NCI-H1105 treated with DMSO at 0.1 percent for 48 hours (cell line): ENCODE measurements around the gene LLGL1.

ENCODE experiments used
- DNase-seq: peaks from one replicate; lab custom pipeline; 2025; lab: John Stamatoyannopoulos, UW

The LLGL1 gene

DNA sequence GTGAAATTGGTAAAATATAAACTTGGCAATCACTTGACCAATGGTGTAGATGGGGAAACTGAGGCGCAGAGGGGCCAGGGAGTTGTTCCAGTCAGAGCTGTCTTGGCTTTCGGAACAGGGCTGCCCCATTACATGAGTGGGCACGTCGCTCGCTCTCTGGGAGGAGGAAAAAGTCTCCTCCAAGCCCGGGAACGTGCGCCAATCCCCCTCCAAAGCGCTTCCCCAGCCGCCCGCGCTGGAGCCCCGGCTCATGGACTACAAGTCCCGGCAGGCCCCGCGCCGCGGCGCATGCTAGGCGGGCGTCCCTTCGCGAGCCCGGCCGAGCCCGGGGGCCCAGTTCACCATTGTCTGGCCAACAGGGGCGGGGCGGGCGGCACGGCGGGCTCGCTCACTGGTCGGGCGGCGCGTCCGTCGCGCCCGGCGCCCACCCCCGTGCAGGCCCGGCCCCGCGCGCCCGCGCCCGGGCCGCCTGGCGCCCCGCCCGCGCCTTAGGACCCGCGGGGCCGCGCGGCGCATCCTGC is at the start of gene LLGL1:
LLGL1 (plus strand) TSS at position 515 of the 521 bp plus-strand sequence. CDS start 48 bp downstream, outside the sequence.
- DNase-seq: peak; percentile 94

DNA sequence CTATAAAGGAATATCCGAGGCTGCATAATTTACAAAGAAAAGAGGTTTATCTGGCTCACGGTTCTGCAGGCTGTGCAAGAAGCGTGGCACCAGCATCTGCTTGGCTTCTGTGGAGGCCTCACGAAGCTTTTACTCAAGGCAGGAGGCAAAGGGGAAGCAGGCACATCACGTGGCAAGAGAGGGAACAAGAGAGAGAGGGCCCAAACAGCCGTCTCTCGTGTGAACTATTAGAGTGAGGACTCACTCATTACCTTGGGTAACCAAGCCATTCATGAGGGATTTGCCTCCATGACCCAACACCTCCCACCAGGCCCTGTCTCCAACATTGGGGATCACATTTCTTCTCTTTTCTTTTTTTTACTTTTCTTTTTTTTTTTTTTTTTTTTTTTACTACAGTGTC is 49.3 kb upstream of the LLGL1 start:
- DNase-seq: no peak

DNA sequence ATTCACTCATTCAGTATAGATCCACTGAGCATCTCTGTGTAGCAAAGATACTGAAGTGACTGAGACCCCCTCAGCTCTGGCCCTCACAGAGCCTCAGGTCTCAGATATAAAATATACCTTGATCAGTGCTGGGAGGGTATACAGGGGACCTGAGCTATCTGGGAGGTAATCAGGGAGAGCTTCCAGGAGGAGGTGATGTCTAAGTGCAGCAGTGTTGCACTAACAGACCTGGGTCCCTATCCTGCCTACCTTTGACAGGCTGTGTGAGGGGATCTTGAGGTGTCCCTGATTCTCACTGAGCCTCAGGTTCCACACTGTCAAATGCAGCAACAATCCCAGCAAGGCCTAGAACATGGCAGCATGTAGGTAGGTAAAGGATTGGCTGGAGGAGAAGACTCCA is 48.3 kb upstream of the LLGL1 start:
- DNase-seq: no peak

DNA sequence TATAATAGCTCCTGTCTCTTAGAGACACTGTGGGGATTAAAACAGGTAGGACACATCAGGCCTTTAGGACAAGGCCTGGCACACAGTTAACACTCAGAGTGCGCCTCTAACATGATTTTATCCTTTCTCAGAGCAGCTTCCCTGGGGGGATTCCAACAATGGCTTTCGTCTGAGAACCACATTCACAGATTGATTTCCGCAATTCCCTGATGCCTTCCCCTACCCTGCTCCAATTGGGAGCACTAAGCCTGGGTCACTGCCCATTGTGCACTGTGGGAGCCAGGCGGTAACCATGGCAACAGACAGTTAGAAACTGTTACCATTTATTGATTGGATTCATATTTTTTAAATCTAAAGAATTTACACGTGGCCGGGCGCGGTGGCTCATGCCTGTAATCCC is 47.7 kb upstream of the LLGL1 start:
- no peak for DNase-seq

DNA sequence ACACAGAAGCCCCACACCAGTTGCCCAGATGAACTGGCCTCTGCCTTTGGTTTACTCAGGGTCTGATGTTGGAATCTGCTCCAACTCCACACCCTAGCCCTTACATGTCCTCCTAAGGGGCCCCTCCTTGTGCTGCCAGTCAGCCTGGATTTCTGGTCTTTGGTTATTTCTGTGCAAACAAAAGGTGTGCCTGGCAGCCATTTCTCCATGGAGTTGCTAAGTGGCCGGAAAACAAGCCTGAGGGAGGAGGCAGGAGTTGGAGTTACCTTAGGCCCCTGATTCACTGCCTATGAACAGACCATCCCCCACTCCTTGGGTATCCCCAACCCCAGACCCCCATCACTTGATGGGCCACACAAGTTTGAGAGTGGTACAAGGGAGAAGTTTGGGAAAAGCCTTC is 46.2 kb upstream of the LLGL1 start:
- no peak for DNase-seq

DNA sequence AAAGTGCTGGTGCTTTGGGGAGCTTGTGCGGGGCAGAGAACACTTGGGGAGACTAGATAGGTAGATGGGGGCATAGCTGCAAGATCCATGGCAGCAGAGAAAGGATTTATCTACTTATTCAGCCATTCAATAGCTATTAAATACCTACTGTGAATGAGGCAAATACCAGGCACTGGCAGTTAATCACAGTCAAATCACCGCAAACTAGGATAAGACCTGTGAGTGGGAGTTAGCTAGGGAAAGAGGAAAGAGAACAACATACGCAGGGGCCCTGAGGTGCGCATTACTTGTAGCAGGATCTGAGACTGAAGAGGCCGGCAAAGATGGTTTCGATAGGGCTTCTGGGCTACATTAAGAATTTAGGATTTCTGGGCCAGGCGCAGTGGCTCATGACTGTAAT is 45.6 kb upstream of the LLGL1 start:
- no peak for DNase-seq

DNA sequence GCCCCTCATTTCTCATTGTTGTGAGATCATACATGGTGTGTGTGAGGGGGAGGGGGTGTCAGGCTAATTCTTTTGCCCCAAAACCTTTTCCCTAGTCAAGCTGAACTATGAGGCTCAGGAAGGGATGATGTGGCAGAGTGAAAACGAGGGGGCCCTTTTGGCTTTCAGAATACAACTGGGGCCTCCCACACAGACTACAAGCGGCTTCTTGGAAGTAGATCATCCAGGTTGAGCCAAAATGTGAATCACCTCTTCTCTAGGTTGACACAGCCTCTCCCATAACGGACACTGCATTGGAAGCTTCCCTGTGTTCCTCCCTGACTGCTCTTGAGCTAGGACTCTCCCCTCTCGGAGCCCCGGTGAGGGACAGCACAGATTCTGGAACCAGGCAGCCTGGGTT is 44.1 kb upstream of the LLGL1 start:
- no peak for DNase-seq

DNA sequence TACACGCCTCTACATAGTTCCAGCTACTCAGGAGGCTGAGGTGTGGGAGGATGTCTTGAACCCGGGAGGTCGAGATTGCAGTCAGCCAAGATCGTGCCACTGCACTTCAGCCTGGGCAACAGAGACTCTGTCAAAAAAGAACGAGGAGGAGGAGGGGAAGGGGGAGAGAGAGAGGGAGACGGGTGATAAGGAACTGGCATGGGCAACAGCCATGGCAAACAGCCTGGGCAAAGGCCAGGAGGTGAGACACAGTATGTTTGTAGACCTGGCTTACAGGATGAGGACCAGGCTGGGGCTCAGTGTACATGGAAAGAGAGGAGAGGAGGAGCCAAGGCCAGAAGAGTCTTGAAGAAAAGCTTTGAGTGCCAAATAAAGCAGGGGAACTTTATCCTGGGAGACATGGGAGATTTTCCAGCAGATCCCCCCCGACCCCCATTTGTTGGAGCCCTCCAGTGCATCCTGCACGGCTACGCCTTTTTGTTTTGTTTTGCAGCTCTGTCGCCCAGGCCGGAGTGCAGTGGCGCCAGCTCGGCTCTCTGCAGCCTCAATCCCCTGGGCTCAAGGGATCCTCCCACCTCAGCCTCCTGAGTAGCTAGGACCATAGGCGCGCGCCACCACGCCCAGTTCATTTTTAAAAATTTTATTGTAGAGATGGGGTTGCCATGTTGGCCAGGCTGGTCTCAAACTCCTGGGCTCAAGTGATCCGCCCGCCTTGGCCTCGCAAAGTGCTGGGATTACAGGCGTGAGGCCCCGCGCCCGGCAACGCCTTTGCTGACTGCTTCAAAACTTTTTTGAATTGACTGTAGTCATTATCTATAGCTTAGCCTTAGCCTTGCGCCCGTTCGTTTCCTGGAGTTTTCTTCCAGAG is 43.1 kb upstream of the LLGL1 start:
- no peak for DNase-seq

DNA sequence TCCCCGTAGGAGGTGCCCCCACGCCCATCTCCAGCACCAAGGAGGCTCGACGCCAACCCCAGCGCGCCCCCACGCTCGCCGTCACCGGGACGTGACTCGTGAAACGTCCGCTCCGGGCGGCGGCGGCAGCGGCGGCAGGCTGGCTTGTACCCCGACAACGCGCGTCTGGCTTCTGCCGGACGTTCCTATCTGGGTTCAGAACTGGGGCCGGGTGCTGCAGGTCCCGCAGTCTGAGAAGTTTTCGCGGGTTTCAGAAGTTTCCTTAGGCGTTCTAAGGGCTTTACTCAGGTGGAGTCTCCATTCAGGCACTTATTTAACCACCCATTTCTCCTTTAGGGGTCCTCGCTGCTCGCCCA is 42.5 kb upstream of the LLGL1 start:
- peak; percentile 87 for DNase-seq

DNA sequence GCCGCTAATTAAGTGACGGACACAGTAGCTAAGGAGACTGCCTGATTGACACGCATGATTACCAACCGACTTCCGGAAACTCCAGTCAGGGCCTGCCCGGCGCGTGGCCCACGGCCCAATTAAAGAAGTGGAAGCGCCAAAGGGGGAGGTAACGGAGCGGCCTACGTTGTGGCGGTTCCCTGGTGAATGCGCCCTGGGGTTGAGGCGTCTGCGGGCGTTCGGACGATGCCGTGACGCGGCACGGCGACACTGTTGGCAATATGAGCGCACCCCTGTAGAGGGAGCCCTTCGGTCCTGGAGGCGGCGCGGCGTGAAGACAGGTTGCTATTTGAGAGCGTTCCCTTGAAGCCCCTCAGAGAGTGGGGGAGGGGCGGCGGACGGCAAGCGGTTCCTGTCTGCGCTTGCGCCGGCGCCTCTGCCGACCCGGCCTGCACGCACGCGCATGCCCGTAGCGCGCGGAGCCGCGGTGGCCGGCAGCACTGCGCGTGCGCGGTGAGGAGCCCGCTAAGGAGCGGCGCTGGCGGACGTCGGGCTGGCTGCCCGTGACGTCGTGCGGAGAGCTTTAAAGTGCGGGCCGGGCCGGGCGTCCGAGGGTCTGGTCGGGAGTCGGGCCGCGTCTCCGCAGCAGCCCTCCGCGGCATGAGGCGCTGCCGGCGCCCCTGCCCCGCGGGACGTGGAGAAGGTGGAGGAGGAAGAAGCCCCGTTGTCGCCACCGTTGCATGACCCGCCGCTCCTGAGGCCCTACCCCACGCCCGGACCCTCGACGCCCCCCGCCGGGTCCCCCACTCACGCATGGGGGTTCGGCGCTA is 41.9 kb upstream of the LLGL1 start, which contains the start of gene ALKBH5:
ALKBH5 (plus strand) TSS at position 495 of the 809 bp plus-strand sequence. CDS start 416 bp downstream, outside the sequence.
- DNase-seq: peak; percentile 100

DNA sequence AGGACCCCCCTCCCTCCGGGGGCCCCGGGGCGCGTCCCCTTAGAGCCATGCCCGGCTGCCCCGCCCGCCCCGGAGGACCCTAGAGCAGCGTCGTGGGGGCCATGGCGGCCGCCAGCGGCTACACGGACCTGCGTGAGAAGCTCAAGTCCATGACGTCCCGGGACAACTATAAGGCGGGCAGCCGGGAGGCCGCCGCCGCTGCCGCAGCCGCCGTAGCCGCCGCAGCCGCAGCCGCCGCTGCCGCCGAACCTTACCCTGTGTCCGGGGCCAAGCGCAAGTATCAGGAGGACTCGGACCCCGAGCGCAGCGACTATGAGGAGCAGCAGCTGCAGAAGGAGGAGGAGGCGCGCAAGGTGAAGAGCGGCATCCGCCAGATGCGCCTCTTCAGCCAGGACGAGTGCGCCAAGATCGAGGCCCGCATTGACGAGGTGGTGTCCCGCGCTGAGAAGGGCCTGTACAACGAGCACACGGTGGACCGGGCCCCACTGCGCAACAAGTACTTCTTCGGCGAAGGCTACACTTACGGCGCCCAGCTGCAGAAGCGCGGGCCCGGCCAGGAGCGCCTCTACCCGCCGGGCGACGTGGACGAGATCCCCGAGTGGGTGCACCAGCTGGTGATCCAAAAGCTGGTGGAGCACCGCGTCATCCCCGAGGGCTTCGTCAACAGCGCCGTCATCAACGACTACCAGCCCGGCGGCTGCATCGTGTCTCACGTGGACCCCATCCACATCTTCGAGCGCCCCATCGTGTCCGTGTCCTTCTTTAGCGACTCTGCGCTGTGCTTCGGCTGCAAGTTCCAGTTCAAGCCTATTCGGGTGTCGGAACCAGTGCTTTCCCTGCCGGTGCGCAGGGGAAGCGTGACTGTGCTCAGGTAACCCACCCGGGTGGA is 41.0 kb upstream of the LLGL1 start:
- peak; percentile 25 for DNase-seq

DNA sequence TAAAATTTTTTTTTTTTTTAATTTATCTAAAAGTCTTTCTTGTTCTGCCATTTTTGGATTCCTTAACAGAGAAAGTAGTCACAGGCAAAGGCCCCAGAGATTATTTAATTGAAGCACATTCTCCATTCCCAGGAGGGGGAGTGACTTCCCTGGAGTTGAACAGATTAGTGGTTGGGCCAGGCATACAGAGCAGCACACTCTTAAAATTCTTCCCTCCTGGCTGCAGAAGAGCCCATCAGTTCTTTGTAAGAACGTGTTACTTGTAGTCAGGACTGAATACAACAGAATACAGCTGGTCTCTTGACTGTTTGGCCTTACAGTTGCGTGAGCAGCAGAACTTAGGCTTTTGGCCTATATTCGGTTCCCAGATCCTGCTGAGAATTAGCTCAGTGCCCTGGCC is 40.0 kb upstream of the LLGL1 start:
- DNase-seq: no peak

DNA sequence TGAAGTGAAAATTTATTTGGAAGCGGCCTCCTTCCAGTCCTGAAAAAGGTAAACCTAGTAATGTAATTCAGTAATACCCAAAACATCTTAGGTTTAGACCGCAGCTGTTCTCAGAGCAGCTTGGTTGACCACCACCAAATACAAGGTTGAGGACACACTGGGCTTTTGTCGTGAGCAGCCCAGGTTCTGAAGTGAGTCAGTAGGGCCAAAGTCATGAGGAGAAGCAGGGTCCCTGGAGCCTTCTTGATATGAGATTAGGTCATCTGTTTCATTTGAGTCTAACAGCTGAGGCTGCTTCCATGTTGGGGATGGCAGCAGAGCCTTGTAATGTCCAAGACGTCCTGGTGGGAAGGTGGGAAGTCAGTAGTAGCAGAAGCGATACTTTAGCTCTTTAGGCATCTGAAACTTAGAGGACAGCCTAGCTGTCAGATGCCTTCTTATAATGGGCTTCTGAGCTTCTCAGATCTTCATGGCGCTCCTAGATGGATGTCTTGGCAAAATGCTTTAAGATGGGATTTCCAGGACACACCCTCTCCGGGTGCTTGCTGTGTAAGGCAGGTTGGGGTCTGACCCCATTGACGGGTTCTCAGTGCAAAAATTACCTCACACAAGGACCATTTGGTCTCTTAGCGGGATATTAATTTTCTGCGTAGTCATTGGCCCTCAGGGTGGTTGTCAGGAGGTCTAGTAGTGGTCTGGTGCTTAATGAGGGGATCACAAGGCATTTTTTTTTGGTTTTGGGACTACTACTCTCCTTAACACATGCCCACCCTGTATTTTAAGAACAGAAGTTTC is 39.4 kb upstream of the LLGL1 start:
- no peak for DNase-seq

DNA sequence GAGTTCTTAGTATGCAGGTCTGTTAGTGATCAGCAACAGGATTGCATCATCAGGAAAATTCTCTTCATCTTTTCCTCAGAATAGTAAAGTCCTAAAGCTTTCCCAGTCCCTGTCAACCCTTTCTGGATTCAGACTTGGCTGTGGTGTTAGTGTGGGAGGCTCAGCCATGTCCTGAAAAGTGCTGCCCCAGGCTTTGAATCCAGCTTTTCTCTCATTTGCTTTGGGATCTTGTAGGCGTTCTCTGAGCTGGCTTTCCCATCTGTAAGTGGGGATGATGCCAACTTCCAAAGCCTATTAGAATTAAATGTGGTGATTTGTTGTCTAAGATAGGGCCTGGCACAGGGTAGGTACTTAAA is 38.8 kb upstream of the LLGL1 start:
- DNase-seq: no peak

DNA sequence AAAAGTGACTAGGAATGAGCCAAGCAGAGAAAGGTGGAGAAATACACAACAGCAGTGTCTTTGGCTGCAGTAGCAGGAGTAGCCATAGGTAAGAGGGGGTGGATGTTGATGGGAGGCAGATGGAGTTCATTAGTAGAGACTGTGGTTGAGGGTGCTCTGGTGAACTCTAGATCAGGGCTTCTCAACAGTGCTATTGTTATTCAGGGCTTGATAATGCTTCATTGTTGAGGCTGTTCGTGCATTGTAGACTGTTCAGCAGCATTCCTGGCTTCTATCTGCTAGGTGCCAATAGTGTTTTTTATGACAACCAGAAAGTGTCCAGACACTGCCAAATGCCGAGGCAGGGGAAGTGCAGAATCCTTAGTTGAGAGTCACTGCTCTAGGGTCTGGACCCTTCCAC is 38.2 kb upstream of the LLGL1 start:
- no peak for DNase-seq

DNA sequence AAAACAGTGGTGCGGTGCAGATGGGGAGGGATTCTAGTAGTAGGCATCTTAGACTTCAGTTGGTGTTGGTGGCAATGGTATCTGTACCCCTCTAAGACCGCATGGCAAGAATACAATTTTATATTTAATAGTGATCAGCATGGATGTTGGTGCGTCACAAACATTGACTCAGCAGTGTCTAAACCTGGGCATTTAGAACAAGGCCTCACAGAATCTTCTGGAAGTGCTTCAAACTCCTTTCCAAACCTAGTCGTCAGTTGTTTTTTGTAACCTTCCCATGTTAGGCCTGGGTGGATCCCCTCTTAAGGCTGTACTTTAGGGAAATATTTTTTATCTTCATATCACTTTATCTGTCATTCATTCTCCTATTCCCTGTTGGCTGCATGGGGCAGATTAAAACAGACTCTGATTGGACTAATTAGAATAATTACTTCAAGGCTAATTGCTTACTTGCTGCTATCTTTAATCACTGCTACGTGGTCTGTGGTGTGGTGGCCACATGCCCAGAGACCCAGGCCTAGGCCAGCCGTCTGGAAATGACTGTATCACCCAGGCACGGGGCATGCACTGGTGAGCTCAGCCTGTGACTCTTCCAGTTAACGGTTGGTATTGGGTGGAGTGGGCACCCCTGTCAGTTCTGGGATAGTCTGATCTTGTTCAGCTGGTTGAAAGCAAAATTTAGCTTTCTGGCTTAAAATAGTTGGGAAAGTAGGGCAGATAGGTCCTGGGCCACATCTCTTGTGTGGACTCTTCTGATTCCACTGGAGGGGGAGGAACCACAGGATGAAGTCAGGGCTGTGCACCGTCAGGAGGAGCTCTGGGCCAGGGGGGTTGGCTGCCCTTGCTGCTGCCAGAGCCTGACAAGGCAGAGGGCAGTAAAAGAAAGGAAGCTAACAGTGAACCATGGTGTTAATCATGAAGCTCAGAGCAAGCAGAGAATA is 37.3 kb upstream of the LLGL1 start:
- no peak for DNase-seq

DNA sequence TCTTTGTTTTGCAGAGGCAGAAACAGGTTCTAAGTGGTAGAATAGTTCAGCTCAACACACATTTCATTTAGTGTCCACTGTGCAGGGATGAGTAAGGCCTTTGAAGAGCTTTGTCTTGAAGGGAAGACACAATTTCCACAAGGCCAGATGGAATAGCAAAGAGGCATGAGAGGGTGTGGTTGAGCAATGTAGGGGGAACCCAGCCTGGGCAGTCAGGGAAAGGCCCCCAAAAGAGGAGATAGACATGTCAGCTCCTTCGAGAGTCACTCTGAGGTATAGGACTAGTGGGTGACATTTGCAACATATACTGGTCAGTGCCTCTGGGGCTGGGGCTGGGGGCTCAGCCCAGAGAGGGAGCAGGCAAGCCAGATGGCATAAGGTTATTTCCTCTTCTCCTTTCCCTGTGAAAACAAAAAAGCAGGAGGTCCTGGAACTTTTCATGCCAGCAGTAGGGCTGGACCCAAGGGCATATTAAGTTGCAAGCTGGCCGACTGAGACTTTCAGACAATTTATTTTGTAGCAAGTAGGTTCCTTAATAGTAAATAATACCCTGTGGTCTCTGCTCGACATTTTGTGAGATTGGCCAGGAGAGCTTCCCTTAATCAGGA is 34.7 kb upstream of the LLGL1 start:
- no peak for DNase-seq

DNA sequence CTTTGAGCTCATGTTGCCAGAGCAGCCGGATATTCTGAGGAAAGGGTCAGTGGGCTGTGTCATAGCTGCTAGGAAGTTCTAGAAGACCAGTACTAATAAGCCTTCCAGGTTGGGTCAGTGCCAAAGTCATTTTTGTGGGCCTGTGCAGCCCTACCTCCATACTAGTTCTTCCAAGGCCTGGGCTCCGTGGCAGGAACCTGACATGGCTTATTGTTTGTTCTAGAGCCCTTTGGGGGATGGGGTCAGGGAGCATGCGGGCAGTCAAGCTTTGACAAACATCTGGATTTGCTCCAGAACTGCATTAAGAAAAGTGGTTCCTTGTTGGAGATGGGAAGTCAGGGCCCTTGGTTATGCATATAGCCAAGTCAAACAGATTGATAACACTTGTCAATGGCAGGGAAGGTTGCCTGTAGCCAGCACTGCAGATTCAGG is 34.2 kb upstream of the LLGL1 start:
- DNase-seq: no peak

DNA sequence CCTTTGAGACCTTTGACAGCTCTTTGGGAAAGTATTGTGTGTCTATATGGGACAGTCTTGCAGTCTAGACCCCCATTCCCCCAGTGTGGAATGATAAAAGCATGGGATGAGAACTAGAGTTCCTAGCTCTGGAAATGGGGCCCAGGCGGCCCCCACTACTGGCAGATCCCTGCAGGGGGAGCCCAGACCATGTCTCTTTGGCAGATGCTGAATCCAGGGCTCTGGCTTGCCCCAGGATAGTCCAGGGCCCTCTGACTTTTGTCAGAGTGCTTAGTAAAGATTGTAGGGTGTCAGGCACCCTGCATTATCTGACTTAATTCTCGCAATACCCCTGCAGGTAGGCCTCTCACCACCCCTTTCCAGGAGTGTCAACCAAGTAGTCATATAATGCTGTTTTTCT is 33.5 kb upstream of the LLGL1 start:
- DNase-seq: no peak

DNA sequence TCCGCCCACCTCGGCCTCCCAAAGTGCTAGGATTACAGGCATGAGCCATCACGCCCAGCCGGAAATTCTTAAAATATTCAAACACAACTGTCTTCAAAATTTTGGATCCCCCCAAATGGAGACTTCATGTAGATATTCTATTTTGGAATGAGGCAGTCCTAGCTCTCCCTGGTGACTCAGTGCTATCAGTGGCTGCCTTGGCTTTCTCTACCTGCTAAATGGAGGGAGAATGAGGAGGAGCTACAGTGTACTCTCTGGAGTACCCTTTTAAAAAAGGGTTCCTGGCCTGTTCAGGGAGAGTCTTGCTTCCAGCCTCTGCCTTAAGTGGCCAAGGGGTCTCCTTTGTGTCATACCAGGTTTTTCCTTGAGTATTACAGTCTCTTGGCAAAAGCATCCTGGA is 31.0 kb upstream of the LLGL1 start:
- DNase-seq: no peak
